ENCODE measurements around the gene KRT9.
"Not testable (repeated sequence)": the region's sequence is repeated elsewhere in the genome, so short reads cannot be mapped to it uniquely, and the experiment has no call there.

Gene KRT9

GRCh38 chr17:41571561-41572434, at the start of gene KRT9:
Gene KRT9 (minus strand): TSS chr17:41572059. CDS start chr17:41571992, 67 bp downstream.
- no peak for DNase-seq (ENCODE audit: low read depth)

GRCh38 chr17:41621435-41621817, 49.6 kb upstream of the KRT9 start:
- DNase-seq (ENCODE audit: low read depth), result not testable (repeated sequence)

- no peak for DNase-seq (ENCODE audit: low read depth)
Measured at GRCh38 chr17:41620583-41621434, 49.0 kb upstream of the KRT9 start.

GRCh38 chr17:41619927-41620582, 48.2 kb upstream of the KRT9 start:
- not testable (repeated sequence) for DNase-seq (ENCODE audit: low read depth)

- no peak for DNase-seq (ENCODE audit: low read depth)
Measured at GRCh38 chr17:41619036-41619926, 47.4 kb upstream of the KRT9 start.

GRCh38 chr17:41618341-41619035, 46.6 kb upstream of the KRT9 start:
- DNase-seq (ENCODE audit: low read depth), result no peak

GRCh38 chr17:41617698-41618097, 45.8 kb upstream of the KRT9 start:
- no peak for DNase-seq (ENCODE audit: low read depth)

GRCh38 chr17:41617136-41617535, 45.3 kb upstream of the KRT9 start:
- no peak for DNase-seq (ENCODE audit: low read depth)

- DNase-seq (ENCODE audit: low read depth), result not testable (repeated sequence)
Measured at GRCh38 chr17:41616486-41616885, 44.6 kb upstream of the KRT9 start.

- no peak for DNase-seq (ENCODE audit: low read depth)
Measured at GRCh38 chr17:41615454-41615853, 43.6 kb upstream of the KRT9 start.

GRCh38 chr17:41614767-41615166, 42.9 kb upstream of the KRT9 start:
- DNase-seq (ENCODE audit: low read depth), result not testable (repeated sequence)

GRCh38 chr17:41614098-41614497, 42.2 kb upstream of the KRT9 start:
- no peak for DNase-seq (ENCODE audit: low read depth)

GRCh38 chr17:41613277-41614082, 41.6 kb upstream of the KRT9 start:
- no peak for DNase-seq (ENCODE audit: low read depth)

GRCh38 chr17:41612376-41613160, 40.7 kb upstream of the KRT9 start, which contains the start of gene KRT16:
Gene KRT16 (minus strand): TSS chr17:41612767. CDS start chr17:41612688, 79 bp downstream.
- DNase-seq (ENCODE audit: low read depth), result not testable (repeated sequence)

- no peak for DNase-seq (ENCODE audit: low read depth)
Measured at GRCh38 chr17:41610965-41611640, 39.2 kb upstream of the KRT9 start.

GRCh38 chr17:41610061-41610517, 38.2 kb upstream of the KRT9 start:
- DNase-seq (ENCODE audit: low read depth), result not testable (repeated sequence)

- DNase-seq (ENCODE audit: low read depth), result not testable (repeated sequence)
Measured at GRCh38 chr17:41606930-41607329, 35.1 kb upstream of the KRT9 start.

GRCh38 chr17:41602524-41602923, 30.7 kb upstream of the KRT9 start:
- no peak for DNase-seq (ENCODE audit: low read depth)
